GM12892 (cell line): ENCODE measurements around the gene GABPA.

Experiments
- POLR2A ChIP-seq: IDR thresholded peaks from 2 replicates; pipeline ENCODE4 v1.6.1; 2011; ENCODE audit warnings: low read depth, low read length, control low read depth
- POLR2AphosphoS5 ChIP-seq: IDR thresholded peaks from 2 replicates; pipeline ENCODE4 v1.6.1; 2011; ENCODE audit warnings: low read depth, low read length, control low read depth
- TAF1 ChIP-seq: IDR thresholded peaks from 2 replicates; pipeline ENCODE4 v1.6.1; 2011; ENCODE audit warnings: low read depth, mild to moderate bottlenecking, control low read depth, low read length, borderline replicate concordance

- TF ChIP-seq POLR2A (no peak), TAF1 (no peak), POLR2AphosphoS5 (no peak)
These were observed 12.8 kb upstream of the GABPA start for GRCh38 chr21:25721987-25722386.
